Choroid plexus epithelial cell (primary cell): ENCODE results near the gene GINS3.

ENCODE experiments used
- DNase-seq: peaks from one replicate; pipeline ENCODE4 v3.0.0-alpha.2; 2010; ENCODE audit warnings: low read depth
- H3K4me3 ChIP-seq: 2 replicates; pipeline ENCODE4 v1.5.1; 2011; ENCODE audit warnings: low read depth, mild to moderate bottlenecking, control low read depth, low read length, moderate library complexity
- TF ChIP-seq, protein P1 (sequence below): conservative IDR thresholded peaks from 2 replicates; pipeline ENCODE4 v1.5.1; 2011; ENCODE audit warnings: low read depth, mild to moderate bottlenecking, control low read depth, inconsistent platforms, low read length, moderate library complexity

The GINS3 gene

DNA sequence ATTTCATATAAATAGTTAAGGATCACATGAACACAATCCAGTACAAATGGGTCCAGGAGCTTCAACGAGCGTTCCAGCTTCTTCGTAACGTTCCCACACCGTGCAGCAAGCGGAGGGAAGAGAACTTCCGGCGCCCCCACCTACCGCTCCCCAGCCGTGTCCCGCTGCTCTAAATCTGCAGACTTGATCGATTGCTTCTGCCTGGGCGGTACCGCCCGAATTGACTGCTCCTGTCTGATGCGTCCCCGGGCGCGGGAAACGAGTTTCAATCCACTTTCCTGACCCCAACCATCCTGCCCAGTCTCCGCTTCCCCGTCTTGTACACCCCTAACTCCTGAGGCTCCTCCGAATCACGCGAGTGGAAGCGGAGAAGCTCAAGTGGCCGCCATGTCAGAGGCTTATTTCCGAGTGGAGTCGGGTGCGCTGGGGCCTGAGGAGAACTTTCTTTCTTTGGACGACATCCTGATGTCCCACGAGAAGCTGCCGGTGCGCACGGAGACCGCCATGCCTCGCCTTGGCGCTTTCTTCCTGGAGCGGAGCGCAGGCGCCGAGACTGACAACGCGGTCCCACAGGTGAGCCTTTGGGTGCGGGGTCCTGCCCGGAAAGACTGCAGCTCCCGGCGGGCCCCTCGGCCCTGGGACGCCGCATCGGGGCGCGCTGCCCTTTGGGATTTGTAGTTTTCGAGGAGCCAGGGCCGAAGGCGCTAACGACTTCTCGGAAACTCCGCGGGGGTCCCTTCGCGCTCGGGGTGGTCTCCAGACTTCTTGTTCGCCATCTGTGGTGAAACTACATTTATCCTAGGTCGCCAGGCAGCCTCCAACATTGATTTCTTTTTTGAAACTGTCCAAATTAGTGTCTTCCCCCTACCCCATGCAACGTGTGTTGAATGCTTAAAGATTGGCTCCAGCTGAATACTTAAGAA is at the start of gene GINS3:
TSS of gene GINS3 (plus strand) at position 257 of the 923 bp plus-strand sequence. CDS start at position 388, 131 bp downstream.
- peak; percentile 94 for DNase-seq
- H3K4me3 ChIP-seq: peak within 1 kb of the TSS; percentile 78
- TF ChIP-seq, protein P1, sequence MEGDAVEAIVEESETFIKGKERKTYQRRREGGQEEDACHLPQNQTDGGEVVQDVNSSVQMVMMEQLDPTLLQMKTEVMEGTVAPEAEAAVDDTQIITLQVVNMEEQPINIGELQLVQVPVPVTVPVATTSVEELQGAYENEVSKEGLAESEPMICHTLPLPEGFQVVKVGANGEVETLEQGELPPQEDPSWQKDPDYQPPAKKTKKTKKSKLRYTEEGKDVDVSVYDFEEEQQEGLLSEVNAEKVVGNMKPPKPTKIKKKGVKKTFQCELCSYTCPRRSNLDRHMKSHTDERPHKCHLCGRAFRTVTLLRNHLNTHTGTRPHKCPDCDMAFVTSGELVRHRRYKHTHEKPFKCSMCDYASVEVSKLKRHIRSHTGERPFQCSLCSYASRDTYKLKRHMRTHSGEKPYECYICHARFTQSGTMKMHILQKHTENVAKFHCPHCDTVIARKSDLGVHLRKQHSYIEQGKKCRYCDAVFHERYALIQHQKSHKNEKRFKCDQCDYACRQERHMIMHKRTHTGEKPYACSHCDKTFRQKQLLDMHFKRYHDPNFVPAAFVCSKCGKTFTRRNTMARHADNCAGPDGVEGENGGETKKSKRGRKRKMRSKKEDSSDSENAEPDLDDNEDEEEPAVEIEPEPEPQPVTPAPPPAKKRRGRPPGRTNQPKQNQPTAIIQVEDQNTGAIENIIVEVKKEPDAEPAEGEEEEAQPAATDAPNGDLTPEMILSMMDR: no peak

DNA sequence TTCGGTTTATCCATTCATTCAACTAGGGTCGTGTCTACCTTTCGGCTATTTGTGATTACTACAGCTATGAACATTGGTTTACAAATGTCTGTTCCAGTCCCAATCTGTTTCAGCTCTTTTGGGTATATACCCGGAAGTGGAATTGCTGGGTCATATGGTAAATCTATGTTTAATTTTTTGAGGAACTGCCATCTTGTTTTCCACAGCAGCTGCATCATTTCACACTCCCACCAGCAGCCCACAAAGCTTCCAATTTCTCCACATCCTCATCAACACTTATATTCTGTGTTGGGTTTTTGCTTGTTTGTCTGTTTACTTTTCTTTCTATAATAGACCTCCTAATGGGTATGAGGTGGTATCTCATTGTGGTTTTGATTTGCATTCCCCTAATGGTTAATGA is 48.7 kb upstream of the GINS3 start:
- TF ChIP-seq, protein P1: no peak
- no peak overlapping the region for H3K4me3 ChIP-seq
- DNase-seq: no peak

DNA sequence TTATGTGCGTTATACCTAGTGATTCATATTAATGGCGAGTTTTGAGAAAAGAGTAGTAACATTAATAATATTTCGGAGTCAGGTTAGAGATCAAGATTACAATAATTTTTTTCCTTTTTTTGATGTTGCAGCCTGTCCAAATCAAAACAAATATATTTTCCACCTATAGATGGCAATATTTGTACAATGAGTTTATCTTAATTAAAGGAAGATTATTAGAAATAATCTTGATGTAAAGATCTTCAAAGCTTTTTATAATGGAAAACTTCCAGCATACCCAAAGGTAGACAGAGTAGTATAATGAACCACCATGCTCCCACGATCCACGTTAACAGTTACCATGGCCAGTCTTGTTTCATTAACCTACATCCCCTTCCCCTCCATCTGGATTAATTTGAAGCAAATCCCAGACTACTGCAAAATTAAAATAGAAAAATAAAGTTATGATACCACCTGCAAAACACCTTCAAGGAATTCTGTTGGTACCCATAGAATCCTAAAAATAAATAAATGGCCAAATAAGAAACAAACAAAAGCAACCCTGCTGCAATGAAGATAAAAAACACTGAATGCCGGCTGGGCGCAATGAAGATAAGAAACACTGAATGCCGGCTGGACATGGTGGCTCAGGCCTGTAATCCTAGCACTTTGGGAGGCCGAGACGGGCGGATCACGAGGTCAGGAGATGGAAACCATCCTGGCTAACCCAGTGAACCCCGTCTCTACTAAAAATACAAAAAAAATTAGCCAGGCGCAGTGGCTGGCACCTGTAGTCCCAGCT is 46.5 kb upstream of the GINS3 start:
- DNase-seq: peak; percentile 2
- H3K4me3 ChIP-seq: no peak overlapping the region
- TF ChIP-seq, protein P1: peak; percentile 28

DNA sequence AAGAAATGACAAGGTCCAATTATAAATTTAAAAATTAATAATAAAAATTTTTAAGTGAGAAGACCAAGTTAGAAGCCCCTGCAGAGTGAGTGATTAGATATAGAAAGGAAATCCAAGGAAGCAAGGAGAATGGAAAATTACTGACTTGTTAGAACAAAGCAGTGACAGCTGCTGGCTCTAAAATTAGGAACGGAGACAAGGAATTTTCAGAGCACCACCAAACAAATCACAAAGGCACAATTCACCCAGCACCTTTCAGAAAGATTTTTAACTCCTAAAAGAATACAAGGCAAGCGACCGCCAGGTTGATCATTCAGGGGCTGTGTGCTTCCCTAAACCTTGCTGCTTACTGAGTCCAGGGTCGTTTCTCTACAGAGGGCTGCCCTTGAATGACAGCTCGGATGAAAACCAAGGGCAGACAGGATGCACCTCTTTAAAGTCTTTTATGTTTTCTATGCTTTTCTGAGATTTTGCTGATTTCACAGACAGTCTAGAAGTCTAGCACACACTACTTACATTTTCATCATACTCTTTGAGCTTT is 45.4 kb upstream of the GINS3 start:
- DNase-seq: no peak
- TF ChIP-seq, protein P1: no peak

DNA sequence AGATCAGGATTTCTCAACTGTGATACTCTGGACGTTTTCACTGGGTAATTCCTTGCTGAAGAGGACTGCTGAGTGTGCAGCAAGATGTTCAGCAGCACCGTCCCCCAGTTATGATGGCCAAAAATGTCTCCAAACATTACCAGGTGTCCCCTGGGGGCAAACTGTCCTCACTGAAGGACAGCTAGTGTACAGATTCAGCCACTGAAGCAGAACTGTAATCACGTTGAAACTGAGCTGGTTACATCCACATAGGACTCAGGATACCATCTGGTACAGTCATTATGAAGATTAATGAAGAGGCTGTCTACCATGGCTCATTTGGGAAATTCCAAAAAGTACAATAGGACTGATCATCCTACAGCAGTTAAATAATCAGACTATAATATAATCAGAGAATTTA is 43.3 kb upstream of the GINS3 start:
- TF ChIP-seq, protein P1: no peak
- DNase-seq: no peak
- H3K4me3 ChIP-seq: no peak overlapping the region

More for the DNA sequence above, 45.4 kb upstream of the GINS3 start:
- H3K4me3 ChIP-seq: no peak overlapping the region

DNA sequence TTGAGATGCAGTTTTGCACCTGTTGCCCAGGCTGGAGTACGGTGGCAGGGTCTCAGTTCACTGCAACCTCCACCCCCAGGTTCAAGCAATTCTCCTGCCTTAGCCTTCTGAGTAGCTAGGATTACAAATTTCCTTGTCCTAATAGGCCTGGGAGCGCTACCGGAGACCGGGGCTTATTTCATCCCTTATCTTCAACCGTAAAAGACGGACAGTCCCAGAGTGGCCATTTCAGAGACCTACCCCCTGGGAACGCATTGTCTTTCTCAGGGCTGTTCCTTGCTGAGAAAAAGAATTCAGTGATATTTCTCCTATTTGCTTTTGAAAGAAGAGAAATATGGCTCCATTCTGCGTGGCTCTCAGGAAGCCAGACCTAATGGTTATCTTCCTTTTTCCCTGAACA is 39.6 kb upstream of the GINS3 start:
- no peak overlapping the region for H3K4me3 ChIP-seq
- no peak for DNase-seq
- TF ChIP-seq, protein P1: no peak
